SK-N-SH (cell line): Measurements from ENCODE around the gene BRINP2. TPM values are rescaled to one million over a fixed set of nuclear protein-coding genes. Genes with fewer than 3 reads are reported as not detected.

ENCODE experiments used
- CTCF ChIA-PET: fragments of 300-600, 350-600 bp; formaldehyde crosslinking; extraction: SDS; loops from one replicate; lab custom pipeline; 2021; lab: Yijun Ruan, JAX
- POLR2A ChIA-PET: fragments of 350-600 bp; sonication (Branson Sonifier 250); formaldehyde crosslinking; extraction: SDS; loops from one replicate; lab custom pipeline; 2020; ENCODE audit warnings: antibody characterized with exemption, inconsistent platforms; lab: Yijun Ruan, JAX
- DNase-seq: peaks from one replicate; pipeline ENCODE4 v3.0.0; 2012
- H2AFZ ChIP-seq: fragments of 200-600 bp; sonication (generic); 2 replicates; pipeline ENCODE4 v1.8.1; 2016; ENCODE audit warnings: antibody characterized with exemption, mild to moderate bottlenecking, low read depth
- H3F3A ChIP-seq: fragments of 200-600 bp; sonication (generic); replicated peaks from 2 replicates; pipeline ENCODE3; 2016; ENCODE audit warnings: antibody characterized with exemption, mild to moderate bottlenecking; ENCODE audit not compliant: insufficient read depth
- H3K27ac ChIP-seq, 2 experiments: fragments of 200-500 bp in 1 of 2; fragments of 200-600 bp in 1 of 2; sonication (Bioruptor generic) in 1 of 2; sonication (generic), shearing (Covaris generic) in 1 of 2; 2 replicates each; pipeline versions ENCODE4 v1.5.1 to v1.6.1; 2014 to 2016; ENCODE audit warnings: low read depth in 2 of 2, inconsistent platforms in 1 of 2, low read length in 1 of 2, mild to moderate bottlenecking in 1 of 2, mixed read lengths in 1 of 2
- H3K27me3 ChIP-seq: fragments of 200-600 bp; sonication (generic), shearing (Covaris generic); 2 replicates; pipeline ENCODE4 v1.6.1; 2016; ENCODE audit warnings: mixed run types; ENCODE audit not compliant: insufficient read depth
- H3K36me3 ChIP-seq, 2 experiments: fragments of 200-500 bp in 1 of 2; fragments of 200-600 bp in 1 of 2; sonication (Bioruptor generic) in 1 of 2; sonication (generic) in 1 of 2; replicated peaks in 1 of 2; 2 replicates each; pipeline versions ENCODE3 to v1.5.1; 2014 to 2016; ENCODE audit warnings: low read length in 1 of 2, mild to moderate bottlenecking in 1 of 2; ENCODE audit not compliant: insufficient read depth in 2 of 2, control insufficient read depth in 1 of 2
- H3K4me1 ChIP-seq, 2 experiments: fragments of 200-500 bp in 1 of 2; fragments of 200-600 bp in 1 of 2; sonication (Bioruptor generic) in 1 of 2; sonication (generic), shearing (Covaris generic) in 1 of 2; 2 replicates each; pipeline versions ENCODE4 v1.5.1 to v1.6.1; 2014 to 2016; ENCODE audit warnings: low read depth in 1 of 2, low read length in 1 of 2, mixed run types in 1 of 2; ENCODE audit not compliant: insufficient read depth in 2 of 2, control insufficient read depth in 1 of 2
- H3K4me2 ChIP-seq: fragments of 200-600 bp; sonication (generic), shearing (Covaris generic); 2 replicates; pipeline ENCODE4 v1.6.1; 2017; ENCODE audit warnings: mixed run types
- H3K4me3 ChIP-seq, 2 experiments: fragments of 200-500 bp in 1 of 2; fragments of 200-600 bp in 1 of 2; sonication (Bioruptor generic) in 1 of 2; sonication (generic), shearing (Covaris generic) in 1 of 2; 2 replicates each; pipeline versions ENCODE4 v1.5.1 to v1.8.1; 2014 to 2016; ENCODE audit warnings: low read depth in 2 of 2, inconsistent platforms in 1 of 2, low read length in 1 of 2, mild to moderate bottlenecking in 1 of 2, mixed read lengths in 1 of 2, moderate library complexity in 1 of 2
- H3K79me2 ChIP-seq: fragments of 200-600 bp; sonication (generic); 2 replicates; pipeline ENCODE4 v1.8.1; 2017; ENCODE audit warnings: mild to moderate bottlenecking; ENCODE audit not compliant: insufficient read depth
- H3K9ac ChIP-seq: fragments of 200-600 bp; sonication (generic); 2 replicates; pipeline ENCODE4 v1.6.1; 2017; ENCODE audit warnings: mixed run types
- H3K9me2 ChIP-seq: fragments of 200-600 bp; sonication (generic); 2 replicates; pipeline ENCODE4 v1.6.1; 2017; ENCODE audit warnings: mixed run types
- H3K9me3 ChIP-seq: fragments of 200-600 bp; sonication (generic); 2 replicates; pipeline ENCODE4 v1.6.1; 2017; ENCODE audit warnings: mixed run types, mild to moderate bottlenecking, moderate library complexity
- H4K20me1 ChIP-seq: fragments of 200-600 bp; sonication (generic); 2 replicates; pipeline ENCODE4 v1.6.1; 2017; ENCODE audit warnings: mild to moderate bottlenecking, mixed run types; ENCODE audit not compliant: insufficient read depth
- EZH2phosphoT487 ChIP-seq: fragments of 200-600 bp; sonication (generic); IDR thresholded peaks from 2 replicates; pipeline ENCODE4 v1.6.1; 2017; ENCODE audit warnings: low read depth, mixed run types, mild to moderate bottlenecking, antibody characterized with exemption, moderate library complexity, borderline replicate concordance
- FOXJ3 ChIP-seq: sonication (generic); formaldehyde crosslinking; IDR thresholded peaks from 2 replicates; pipeline ENCODE4 v1.5.1; 2020; ENCODE audit warnings: mild to moderate bottlenecking, missing genetic modification reagents
- FOXM1 ChIP-seq: IDR thresholded peaks from 2 replicates; pipeline ENCODE4 v1.4.0; 2012; ENCODE audit warnings: low read depth, mild to moderate bottlenecking
- GABPA ChIP-seq: IDR thresholded peaks from 2 replicates; pipeline ENCODE4 v1.4.0; 2012; ENCODE audit warnings: low read depth, mild to moderate bottlenecking
- GATA2 ChIP-seq: sonication (generic); formaldehyde crosslinking; IDR thresholded peaks from 2 replicates; pipeline ENCODE4 v1.5.0; 2020; ENCODE audit warnings: mild to moderate bottlenecking, missing genetic modification reagents
- MEF2A ChIP-seq: IDR thresholded peaks from 2 replicates; pipeline ENCODE4 v1.4.0; 2012; ENCODE audit warnings: low read depth, borderline replicate concordance
- NRF1 ChIP-seq: IDR thresholded peaks from 2 replicates; pipeline ENCODE4 v1.6.1; 2012; ENCODE audit warnings: low read depth, mild to moderate bottlenecking, low read length
- RAD21 ChIP-seq: IDR thresholded peaks from 2 replicates; pipeline ENCODE4 v1.6.1; 2012; ENCODE audit warnings: mild to moderate bottlenecking, low read length
- RCOR1 ChIP-seq: fragments of 150-350 bp; IDR thresholded peaks from 2 replicates; pipeline ENCODE4 v1.6.1; 2017; ENCODE audit warnings: antibody characterized with exemption, low read length
- RFX5 ChIP-seq: IDR thresholded peaks from 2 replicates; pipeline ENCODE4 v1.6.1; 2012; ENCODE audit warnings: mild to moderate bottlenecking, improper control_type of control experiment, low read length
- SIN3A ChIP-seq: IDR thresholded peaks from 2 replicates; pipeline ENCODE4 v1.6.1; 2012; ENCODE audit warnings: low read depth, mild to moderate bottlenecking, low read length, moderate library complexity, borderline replicate concordance
- TAF1 ChIP-seq: IDR thresholded peaks from 2 replicates; pipeline ENCODE4 v1.6.1; 2012; ENCODE audit warnings: low read depth, mild to moderate bottlenecking, low read length, moderate library complexity, borderline replicate concordance
- TCF12 ChIP-seq: IDR thresholded peaks from 2 replicates; pipeline ENCODE4 v1.4.0; 2012
- TEAD4 ChIP-seq: IDR thresholded peaks from 2 replicates; pipeline ENCODE4 v1.4.0; 2012; ENCODE audit warnings: mild to moderate bottlenecking, borderline replicate concordance; ENCODE audit not compliant: insufficient read depth
- WGBS: methylation state at CpG from one replicate; pipeline ENCODE4 v1.1.6; 2017; ENCODE audit warnings: low lambda C conversion rate; 5-methylcytosine and 5-hydroxymethylcytosine counted together
- polyA plus RNA-seq, 3 experiments: library from polyadenylated mRNA; depleted of rRNA; stranded (reverse); fragments of >200 nt; gene quantifications; 2 replicates each; pipeline ENCODE4 v1.2.3, GENCODE V29; 2012
- TF ChIP-seq, protein P1 (sequence below): fragments of 200-600 bp; sonication (generic); IDR thresholded peaks from 2 replicates; pipeline ENCODE4 v1.6.1; 2017; ENCODE audit warnings: antibody characterized with exemption, mild to moderate bottlenecking, moderate library complexity

Gene BRINP2
- polyA plus RNA-seq, 1 of the 3 experiments (the other 2 are of a cell fraction): 0.12 TPM

DNA sequence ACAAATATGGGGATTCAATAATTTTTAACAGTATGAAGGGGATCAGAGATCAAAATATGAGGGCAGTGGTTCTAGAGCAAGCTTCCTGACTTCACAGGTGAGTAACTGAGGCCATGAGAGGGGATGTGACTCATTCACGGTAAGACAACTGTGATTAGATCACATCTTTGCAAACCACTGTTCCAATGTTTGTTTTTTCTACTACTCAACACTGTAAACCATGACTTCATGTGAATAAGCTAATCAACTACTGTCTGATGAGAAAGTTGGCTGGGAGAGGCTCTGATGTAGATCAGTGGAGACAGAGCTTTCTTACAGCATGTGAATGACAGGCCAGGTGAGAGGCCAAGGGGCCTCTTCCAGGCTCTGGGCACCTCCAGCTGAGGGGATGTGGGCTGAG, 84.7 kb downstream of the BRINP2 start:
- DNase-seq: no peak
- H3K9me3 ChIP-seq: no peaks in the 10 kb centered on the region
- H3K4me2 ChIP-seq: no peak overlapping the region
- CTCF ChIA-PET: interaction anchor here (0.6 to 1.9 kb wide), 5 partner anchors 10 to 525 kb away, joined by 3 to 5 read pairs (median 4); no protein-coding TSS in a partner anchor
- no peaks in the 10 kb centered on the region; a peak in 2 of 4 replicates for H3K4me1 ChIP-seq
- no peak overlapping the region; a peak in 1 of 4 replicates for H3K27ac ChIP-seq
- H3K9ac ChIP-seq: no peak overlapping the region
- no peaks in the 10 kb centered on the region for H3K27me3 ChIP-seq
- H3K9me2 ChIP-seq: no peaks in the 10 kb centered on the region
- no peak overlapping the region for H3K4me3 ChIP-seq
- peaks cover 0 to 6% of the 10 kb centered on the region in 2 experiments for H3K36me3 ChIP-seq
- 42% methylated on average over 1 of the region's 1 CpG for WGBS
- no peak overlapping the region for H2AFZ ChIP-seq
- H3K79me2 ChIP-seq: no peaks in the 10 kb centered on the region
- H4K20me1 ChIP-seq: no peaks in the 10 kb centered on the region
- POLR2A ChIA-PET: no interaction called here
- TF ChIP-seq NRF1 (no peak), GABPA (no peak), MEF2A (no peak), FOXM1 (no peak), TEAD4 (no peak)
- H3F3A ChIP-seq: no peaks in the 10 kb centered on the region

DNA sequence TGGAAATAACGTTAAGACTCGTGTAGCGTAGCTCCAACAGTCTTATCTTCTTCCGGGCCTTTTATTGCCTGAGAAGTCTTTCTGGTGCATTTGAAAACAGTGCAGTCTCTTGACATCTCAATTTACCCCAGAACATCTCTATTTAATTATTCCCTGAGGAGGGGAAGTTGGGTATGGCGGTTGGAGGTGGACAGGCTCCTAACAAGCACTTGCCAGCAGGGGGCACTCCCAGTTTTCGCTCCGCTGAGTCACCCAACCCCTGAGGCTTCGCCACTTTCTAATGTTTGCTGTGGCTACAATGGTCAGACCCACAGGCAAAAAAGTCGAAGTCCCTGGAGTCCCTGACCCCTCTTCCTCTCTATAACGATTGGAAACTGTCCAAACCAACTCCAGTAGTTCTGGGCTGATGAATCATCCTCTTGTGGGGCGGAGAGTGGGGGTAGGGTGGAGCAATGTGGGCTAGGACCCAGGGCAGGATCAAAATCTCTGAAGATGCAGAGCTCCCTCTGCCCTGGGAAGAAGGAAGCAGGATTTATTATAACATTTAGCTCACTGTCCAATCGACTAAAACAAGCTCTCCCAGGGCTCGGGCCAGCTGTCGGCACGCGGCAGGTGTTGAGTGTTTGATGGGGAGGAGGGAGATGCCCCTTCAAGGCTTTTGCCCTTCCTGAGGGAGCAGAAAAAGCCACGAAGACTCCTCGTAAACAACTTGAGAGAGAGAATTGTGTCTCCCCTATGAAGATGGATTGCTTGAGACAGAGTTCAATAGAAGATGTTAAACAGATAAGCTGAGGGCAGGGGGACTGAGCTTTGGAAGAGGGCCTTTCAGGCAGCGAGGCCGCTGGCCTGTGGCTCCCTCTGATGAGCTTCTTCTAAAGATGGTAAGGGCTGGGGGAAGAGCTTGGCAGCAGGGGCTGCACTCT, 85.7 kb downstream of the BRINP2 start:
- Histone ChIP-seq H3K4me1 (no peaks in the 10 kb centered on the region; a peak in 2 of 4 replicates), H3K79me2 (no peaks in the 10 kb centered on the region), H3K4me2 (no peak overlapping the region), H3K9me2 (no peaks in the 10 kb centered on the region), H2AFZ (no peak overlapping the region), H3F3A (no peaks in the 10 kb centered on the region), H3K27me3 (no peaks in the 10 kb centered on the region), H3K9ac (no peak overlapping the region), H3K9me3 (no peaks in the 10 kb centered on the region), H4K20me1 (no peaks in the 10 kb centered on the region), H3K27ac (no peak overlapping the region), H3K4me3 (no peak overlapping the region), H3K36me3 (peaks cover 0 to 6% of the 10 kb centered on the region in 2 experiments)
- DNase-seq: no peak
- TF ChIP-seq TCF12 (no peak), RAD21 (peak; percentile 32; the same call in 1 of the 2 replicates), RFX5 (no peak), GATA2 (CRISPR knock-in tag) (no peak), RCOR1 (no peak), FOXJ3 (no peak), SIN3A (no peak), TAF1 (no peak), EZH2phosphoT487 (no peak), TEAD4 (no peak)
- TF ChIP-seq, protein P1, sequence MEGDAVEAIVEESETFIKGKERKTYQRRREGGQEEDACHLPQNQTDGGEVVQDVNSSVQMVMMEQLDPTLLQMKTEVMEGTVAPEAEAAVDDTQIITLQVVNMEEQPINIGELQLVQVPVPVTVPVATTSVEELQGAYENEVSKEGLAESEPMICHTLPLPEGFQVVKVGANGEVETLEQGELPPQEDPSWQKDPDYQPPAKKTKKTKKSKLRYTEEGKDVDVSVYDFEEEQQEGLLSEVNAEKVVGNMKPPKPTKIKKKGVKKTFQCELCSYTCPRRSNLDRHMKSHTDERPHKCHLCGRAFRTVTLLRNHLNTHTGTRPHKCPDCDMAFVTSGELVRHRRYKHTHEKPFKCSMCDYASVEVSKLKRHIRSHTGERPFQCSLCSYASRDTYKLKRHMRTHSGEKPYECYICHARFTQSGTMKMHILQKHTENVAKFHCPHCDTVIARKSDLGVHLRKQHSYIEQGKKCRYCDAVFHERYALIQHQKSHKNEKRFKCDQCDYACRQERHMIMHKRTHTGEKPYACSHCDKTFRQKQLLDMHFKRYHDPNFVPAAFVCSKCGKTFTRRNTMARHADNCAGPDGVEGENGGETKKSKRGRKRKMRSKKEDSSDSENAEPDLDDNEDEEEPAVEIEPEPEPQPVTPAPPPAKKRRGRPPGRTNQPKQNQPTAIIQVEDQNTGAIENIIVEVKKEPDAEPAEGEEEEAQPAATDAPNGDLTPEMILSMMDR: peak; percentile 45
- ChIA-PET CTCF (interaction anchor here (0.6 to 1.9 kb wide), 8 partner anchors 10 to 358 kb away, joined by 3 to 5 read pairs (median 3); no protein-coding TSS in a partner anchor), POLR2A (no interaction called here)
- WGBS: 56% methylated on average over 20 of the region's 20 CpGs
